Tibial nerve (tissue), 4 donors: Measurements from ENCODE around the gene ISM1.

ENCODE experiments used
- CTCF ChIP-seq, 5 experiments: fragments of 200-600 bp in 3 of 5; fragments of 450-650 bp in 2 of 5; sonication (generic) in 3 of 5; IDR thresholded peaks; one replicate each; pipeline ENCODE4 v1.5.1; 2016 to 2019; ENCODE audit warnings: antibody characterized with exemption in 5 of 5, mild to moderate bottlenecking in 3 of 5, moderate library complexity in 2 of 5
- EP300 ChIP-seq, 2 donors: sonication (generic); formaldehyde crosslinking; IDR thresholded peaks; one replicate each; pipeline ENCODE4 v1.6.1; 2017; ENCODE audit warnings: antibody characterized with exemption in 2 of 2, mild to moderate bottlenecking in 1 of 2
- POLR2A ChIP-seq, 2 donors: fragments of 450-650 bp; IDR thresholded peaks; one replicate each; pipeline ENCODE4 v1.6.1; 2017; ENCODE audit warnings: antibody characterized with exemption in 2 of 2, mild to moderate bottlenecking in 2 of 2, moderate library complexity in 2 of 2

- TF ChIP-seq CTCF (IDR thresholded peaks at IDR 0.05) (no peak), POLR2A (IDR thresholded peaks at IDR 0.05) (no peak), EP300 (IDR thresholded peaks at IDR 0.05) (no peak)
Measured at GRCh38 chr20:13333793-13334192, 112.7 kb downstream of the ISM1 start.
